Esophagus (tissue), 2 donors: ENCODE data around the gene AUP1. TPM values are rescaled to one million over a fixed set of nuclear protein-coding genes. Genes with fewer than 3 reads are reported as not detected.

Experiments used
- H3K27ac ChIP-seq, 2 donors: one replicate each; pipeline ENCODE4 v1.5.1; 2013; ENCODE audit warnings: low read depth in 2 of 2, mild to moderate bottlenecking in 2 of 2, inconsistent platforms in 1 of 2, low read length in 1 of 2, moderate library complexity in 1 of 2
- H3K27me3 ChIP-seq, 2 donors: one replicate each; pipeline ENCODE4 v1.6.1; 2013; ENCODE audit warnings: low read length in 2 of 2, control low read depth in 1 of 2, mild to moderate bottlenecking in 1 of 2; ENCODE audit not compliant: insufficient read depth in 2 of 2, control insufficient read depth in 1 of 2
- H3K36me3 ChIP-seq, 2 donors: one replicate each; pipeline ENCODE4 v1.6.1; 2013; ENCODE audit warnings: low read length in 1 of 2; ENCODE audit not compliant: control insufficient read depth in 2 of 2, insufficient read depth in 2 of 2
- H3K4me1 ChIP-seq, 2 donors: one replicate each; pipeline ENCODE4 v1.6.1; 2013; ENCODE audit warnings: low read length in 1 of 2; ENCODE audit not compliant: control insufficient read depth in 2 of 2, insufficient read depth in 2 of 2
- H3K4me3 ChIP-seq, 2 donors: one replicate each; pipeline ENCODE4 v1.5.1; 2013; ENCODE audit warnings: low read length in 2 of 2, mild to moderate bottlenecking in 2 of 2, low read depth in 1 of 2, moderate library complexity in 1 of 2
- H3K9me3 ChIP-seq, 2 donors: one replicate each; pipeline ENCODE4 v1.6.1; 2013; ENCODE audit warnings: mild to moderate bottlenecking in 2 of 2, low read depth in 1 of 2, low read length in 1 of 2, moderate library complexity in 1 of 2; ENCODE audit not compliant: control insufficient read depth in 2 of 2, insufficient read depth in 1 of 2
- WGBS, 2 donors: extraction: QIAGEN DNeasy Blood & Tissue Kit; methylation state at CpG; one replicate each; pipeline ENCODE4 v1.1.7; 2013; 5-methylcytosine and 5-hydroxymethylcytosine counted together
- polyA plus RNA-seq, 2 donors: library from polyadenylated mRNA; stranded (reverse); fragments of 200-250 nt; gene quantifications; one replicate each; pipeline ENCODE4 v1.2.3, GENCODE V29; 2013
- donor health status: healthy with polysubstance abuse.
- donor health status: Bipolar disorder and iron deficiency.

The AUP1 gene
- polyA plus RNA-seq, 2 donors: 116 to 186 TPM

- Histone ChIP-seq H3K4me1 (peaks cover 0 to 5% of the 10 kb centered on the region in 2 donors), H3K27ac (no peak overlapping the region), H3K27me3 (no peaks in the 10 kb centered on the region), H3K9me3 (no peaks in the 10 kb centered on the region), H3K4me3 (no peak overlapping the region), H3K36me3 (no peaks in the 10 kb centered on the region)
- 74% methylated on average over 7 of the region's 7 CpGs for WGBS, 2 donors
Observed at GRCh38 chr2:74538881-74539339, 9.4 kb upstream of the AUP1 start.

- Histone ChIP-seq H3K27me3 (no peaks in the 10 kb centered on the region), H3K9me3 (no peaks in the 10 kb centered on the region), H3K4me3 (no peak overlapping the region), H3K27ac (no peak overlapping the region), H3K36me3 (peaks cover 0 to 11% of the 10 kb centered on the region in 2 donors), H3K4me1 (peaks cover 0 to 5% of the 10 kb centered on the region in 2 donors)
- WGBS, 2 donors: 51 to 57% methylated on average over 4 of the region's 4 CpGs
Observed at GRCh38 chr2:74537140-74537539, 7.6 kb upstream of the AUP1 start.

GRCh38 chr2:74536166-74536950, 6.9 kb upstream of the AUP1 start:
- Histone ChIP-seq H3K4me1 (peaks cover 0 to 5% of the 10 kb centered on the region in 2 donors), H3K27ac (no peak overlapping the region), H3K9me3 (no peaks in the 10 kb centered on the region), H3K4me3 (no peak overlapping the region), H3K36me3 (peaks cover 0 to 11% of the 10 kb centered on the region in 2 donors), H3K27me3 (no peaks in the 10 kb centered on the region)
- WGBS, 2 donors: 79 to 81% methylated on average over 23 of the region's 23 CpGs

GRCh38 chr2:74535440-74535965, 6.0 kb upstream of the AUP1 start:
- peaks cover 0 to 10% of the 10 kb centered on the region in 2 donors for H3K4me1 ChIP-seq
- peaks cover 0 to 11% of the 10 kb centered on the region in 2 donors for H3K36me3 ChIP-seq
- no peaks in the 10 kb centered on the region for H3K9me3 ChIP-seq
- H3K4me3 ChIP-seq: no peak overlapping the region
- WGBS, 2 donors: 89% methylated on average over 10 of the region's 10 CpGs
- no peak overlapping the region for H3K27ac ChIP-seq
- no peaks in the 10 kb centered on the region for H3K27me3 ChIP-seq

GRCh38 chr2:74534411-74534810, 4.9 kb upstream of the AUP1 start:
- WGBS, 2 donors: 82 to 84% methylated on average over 12 of the region's 12 CpGs
- no peak overlapping the region for H3K27ac ChIP-seq
- H3K27me3 ChIP-seq: no peaks in the 10 kb centered on the region

GRCh38 chr2:74533464-74533863, 4.0 kb upstream of the AUP1 start:
- H3K27ac ChIP-seq: no peak overlapping the region
- H3K4me3 ChIP-seq: no peak overlapping the region
- no peaks in the 10 kb centered on the region for H3K9me3 ChIP-seq
- H3K27me3 ChIP-seq: no peaks in the 10 kb centered on the region
- peaks cover 0 to 11% of the 10 kb centered on the region in 2 donors for H3K36me3 ChIP-seq
- H3K4me1 ChIP-seq: peaks cover 4 to 13% of the 10 kb centered on the region in 2 donors
- 81 to 86% methylated on average over 4 of the region's 4 CpGs for WGBS, 2 donors

More at GRCh38 chr2:74534411-74534810, 4.9 kb upstream of the AUP1 start:
- Histone ChIP-seq H3K36me3 (peaks cover 0 to 11% of the 10 kb centered on the region in 2 donors), H3K4me3 (no peak overlapping the region), H3K9me3 (no peaks in the 10 kb centered on the region), H3K4me1 (peaks cover 0 to 10% of the 10 kb centered on the region in 2 donors)

- Histone ChIP-seq H3K27me3 (no peaks in the 10 kb centered on the region), H3K4me1 (peaks cover 4 to 17% of the 10 kb centered on the region in 2 donors), H3K4me3 (no peak overlapping the region), H3K9me3 (no peaks in the 10 kb centered on the region), H3K27ac (no peak overlapping the region), H3K36me3 (peaks cover 0 to 14% of the 10 kb centered on the region in 2 donors)
Observed at GRCh38 chr2:74532222-74532621, 2.7 kb upstream of the AUP1 start.

- 85 to 90% methylated on average over 7 of the region's 7 CpGs for WGBS, 2 donors
- Histone ChIP-seq H3K36me3 (peaks cover 0 to 19% of the 10 kb centered on the region in 2 donors), H3K9me3 (no peaks in the 10 kb centered on the region), H3K27ac (no peak overlapping the region), H3K27me3 (no peaks in the 10 kb centered on the region), H3K4me1 (peaks cover 4 to 13% of the 10 kb centered on the region in 2 donors), H3K4me3 (no peak overlapping the region)
Observed at GRCh38 chr2:74531666-74532065, 2.2 kb upstream of the AUP1 start.

GRCh38 chr2:74530239-74531187, 1.0 kb upstream of the AUP1 start:
- H3K9me3 ChIP-seq: no peaks in the 10 kb centered on the region
- peak overlapping the region; percentile 65 to 92 for H3K27ac ChIP-seq
- WGBS, 2 donors: 1 to 2% methylated on average over 52 to 54 of the region's 54 CpGs
- peaks cover 4 to 12% of the 10 kb centered on the region in 2 donors for H3K4me1 ChIP-seq
- H3K4me3 ChIP-seq: peak overlapping the region; percentile 61 to 97
- peaks cover 7 to 22% of the 10 kb centered on the region in 2 donors for H3K36me3 ChIP-seq
- no peaks in the 10 kb centered on the region for H3K27me3 ChIP-seq
